Stimulated activated CD8-positive, alpha-beta memory T cell treated with anti-CD3 and anti-CD28 coated beads, Interleukin-15, amount 100 ng/mL, for 48 hours (primary cell): Measurements from ENCODE around the gene TMEM44.
"Not testable (repeated sequence)": the region's sequence is repeated elsewhere in the genome, so short reads cannot be mapped to it uniquely, and the experiment has no call there.

Experiments
- DNase-seq, 2 donors: peaks; one replicate each; pipeline ENCODE4 v3.0.0-alpha.2; 2020; ENCODE audit warnings: low read depth in 2 of 2

The TMEM44 gene

DNA sequence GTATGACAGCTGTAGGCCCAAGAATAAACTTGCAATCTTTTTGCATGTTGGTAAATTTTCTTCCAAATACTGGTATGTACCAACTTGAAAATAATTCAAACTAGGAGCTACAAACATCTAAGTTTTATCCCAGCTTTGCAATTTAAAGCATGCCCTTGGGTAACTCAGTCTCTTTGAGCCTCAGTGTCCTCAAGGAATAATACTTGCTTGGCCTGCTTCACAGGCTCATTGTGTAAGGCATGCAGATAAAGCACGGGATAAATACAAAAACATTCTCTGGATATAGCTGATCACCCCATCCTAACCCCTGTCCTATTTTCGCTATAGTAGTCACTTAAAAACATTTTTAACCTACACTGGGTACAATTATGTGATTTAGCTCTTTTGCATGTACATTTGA is 9.6 kb upstream of the TMEM44 start:
- no peak for DNase-seq

- peak in 1 of 2 donors; percentile 11 for DNase-seq
Measured at GRCh38 chr3:194640829-194641228, 7.6 kb upstream of the TMEM44 start.

DNA sequence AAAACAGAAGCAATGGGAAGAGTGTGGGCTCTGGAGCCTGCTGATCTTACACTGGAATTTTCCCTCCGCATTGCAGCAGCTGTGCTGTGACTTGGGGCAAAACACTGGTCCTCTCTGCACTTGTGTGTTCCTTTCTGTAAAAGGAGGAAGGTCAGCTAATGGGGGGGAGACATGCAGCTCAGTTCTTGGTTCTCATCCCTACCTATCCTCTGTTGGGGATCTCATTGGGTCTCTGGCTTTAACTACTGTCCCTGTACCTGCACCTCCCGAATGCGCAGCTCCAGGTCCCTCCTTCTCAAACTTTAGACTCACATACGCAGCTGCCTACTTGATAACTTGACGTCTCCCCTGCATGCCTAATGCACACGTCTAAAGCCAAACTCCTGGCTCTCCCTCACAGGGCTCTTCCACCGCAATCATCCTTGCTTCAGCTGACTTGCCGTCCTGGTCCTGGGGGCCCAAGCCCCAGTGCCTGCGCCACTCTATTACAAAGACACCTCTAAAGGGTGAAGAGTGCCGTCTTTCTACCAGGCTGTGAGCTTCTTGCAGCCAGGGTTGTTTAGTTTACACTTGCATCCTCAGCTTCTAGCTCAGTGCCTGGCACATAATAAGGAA is 5.9 kb upstream of the TMEM44 start:
- no peak for DNase-seq

DNA sequence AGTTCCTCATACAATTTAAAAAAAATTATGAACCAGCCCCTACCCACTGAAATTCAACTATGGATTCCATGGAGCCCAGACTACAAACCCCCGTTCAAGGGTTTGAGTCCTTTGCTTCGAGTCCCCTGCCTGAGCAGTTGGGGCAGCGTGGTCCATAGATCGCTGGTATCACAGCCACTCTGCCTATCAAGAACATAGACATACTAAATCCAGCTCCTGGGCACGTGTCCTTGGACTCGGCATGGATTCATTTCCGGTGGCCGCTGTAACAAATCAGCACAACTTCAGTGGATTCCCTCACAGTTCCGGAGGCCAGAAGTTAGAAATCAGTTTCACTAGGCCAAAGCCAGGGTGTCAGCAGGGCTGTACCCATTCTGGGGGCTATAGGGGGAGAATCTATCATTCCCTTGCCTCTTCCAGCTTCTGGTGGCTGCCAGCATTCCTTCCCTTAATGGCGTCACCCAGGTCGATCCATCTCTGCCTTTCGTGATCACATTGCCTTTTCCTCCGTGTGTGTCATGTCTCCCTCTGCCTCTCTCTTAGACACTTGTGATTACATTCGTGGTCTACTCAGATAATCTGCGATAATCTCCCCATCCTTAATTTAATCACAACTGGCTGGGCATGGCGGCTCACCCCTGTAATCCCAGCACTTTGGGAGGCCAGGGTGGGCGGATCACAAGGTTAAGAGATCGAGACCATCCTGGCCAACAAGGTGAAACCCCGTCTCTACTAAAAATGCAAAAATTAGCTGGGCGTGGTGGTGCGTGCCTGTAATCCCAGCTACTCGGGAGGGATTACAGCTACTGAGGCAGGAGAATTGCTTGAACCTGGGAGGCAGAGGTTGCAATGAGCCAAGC is 4.6 kb upstream of the TMEM44 start:
- no peak for DNase-seq

DNA sequence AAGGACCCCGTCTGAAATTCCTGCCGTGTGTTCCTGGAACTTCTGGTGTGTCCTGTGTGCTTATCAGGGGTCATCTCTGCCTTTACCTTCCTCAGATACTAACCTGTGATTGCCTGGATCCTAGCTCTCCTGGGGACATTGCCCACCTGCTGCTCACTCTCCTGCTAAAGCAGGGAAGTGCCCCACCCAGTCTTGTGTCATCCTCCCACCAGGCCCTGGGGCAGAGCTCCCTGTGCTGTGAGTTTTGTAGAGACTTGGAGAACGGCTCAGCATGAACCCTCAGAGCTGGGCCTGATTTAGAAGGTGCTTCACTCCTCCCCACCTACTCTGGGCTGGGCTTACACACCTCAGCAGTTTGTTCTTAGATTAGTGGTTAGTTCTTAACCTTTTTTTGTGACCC is 3.8 kb upstream of the TMEM44 start:
- no peak for DNase-seq

DNA sequence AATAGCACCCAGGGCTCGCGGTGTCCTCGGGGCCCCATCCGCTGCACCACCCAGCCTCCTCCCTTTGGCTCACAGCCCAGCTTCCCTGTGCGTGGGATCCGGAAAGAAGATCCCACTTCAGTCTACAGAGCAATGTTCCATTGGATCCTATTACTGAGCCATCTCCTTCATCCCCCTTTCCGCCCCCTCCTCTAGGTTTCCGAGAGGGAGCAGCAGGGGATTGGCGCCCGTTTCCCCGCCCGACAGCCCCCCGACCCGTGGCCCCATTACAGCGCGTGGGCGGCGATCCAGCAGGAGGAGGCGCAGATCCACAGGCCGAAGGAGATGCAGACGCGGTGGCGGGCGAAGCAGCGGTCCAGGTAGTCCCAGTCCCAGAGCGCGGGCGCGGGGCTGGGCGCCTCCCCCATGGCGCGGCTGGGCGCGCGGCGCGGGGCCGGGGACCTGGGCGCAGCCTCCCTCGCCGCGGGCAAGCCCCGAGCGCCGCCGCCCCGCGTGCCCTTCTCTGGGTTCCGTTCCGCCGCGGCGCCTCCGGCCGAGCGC is 340 bp downstream of the TMEM44 start:
- peak; percentile 4 to 10 for DNase-seq

- DNase-seq = no peak
Measured at GRCh38 chr3:194632226-194632808, 902 bp downstream of the TMEM44 start.

- DNase-seq = no peak
Measured at GRCh38 chr3:194631696-194632095, 1.5 kb downstream of the TMEM44 start.

DNA sequence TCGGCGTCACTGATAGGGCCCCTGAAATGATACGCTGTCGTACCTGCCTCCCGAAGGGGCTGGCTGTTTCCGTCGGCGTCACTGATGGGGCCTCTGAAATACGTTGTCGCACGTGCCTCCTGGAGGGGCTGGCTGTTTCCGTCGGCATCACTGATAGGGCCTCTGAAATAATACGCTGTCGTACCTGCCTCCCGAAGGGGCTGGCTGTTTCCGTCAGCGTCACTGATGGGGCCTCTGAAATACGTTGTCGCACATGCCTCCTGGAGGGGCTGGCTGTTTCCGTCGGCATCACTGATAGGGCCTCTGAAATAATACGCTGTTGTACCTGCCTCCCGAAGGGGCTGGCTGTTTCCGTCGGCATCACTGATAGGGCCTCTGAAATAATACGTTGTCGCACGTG is 2.5 kb downstream of the TMEM44 start:
- not testable (repeated sequence) for DNase-seq

DNA sequence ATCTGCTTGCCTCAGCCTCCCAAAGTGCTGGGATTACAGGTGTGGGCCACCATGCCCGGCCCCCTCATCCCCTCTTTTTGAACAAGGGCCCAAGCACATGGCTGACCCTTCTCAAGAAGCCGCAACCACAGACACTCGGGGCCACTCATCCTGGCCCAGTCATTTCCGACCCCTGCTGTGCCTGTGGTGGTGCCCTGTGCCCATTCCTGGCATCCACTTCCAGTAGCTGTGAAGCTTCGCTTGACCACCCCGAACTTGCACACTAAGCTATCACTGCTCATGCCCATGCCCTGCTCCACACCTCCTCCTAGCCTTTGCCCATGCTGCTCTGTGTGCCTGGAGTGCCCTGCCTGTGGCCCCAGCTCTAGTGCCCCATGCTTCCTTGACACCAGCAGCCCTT is 8.3 kb downstream of the TMEM44 start:
- no peak for DNase-seq

DNA sequence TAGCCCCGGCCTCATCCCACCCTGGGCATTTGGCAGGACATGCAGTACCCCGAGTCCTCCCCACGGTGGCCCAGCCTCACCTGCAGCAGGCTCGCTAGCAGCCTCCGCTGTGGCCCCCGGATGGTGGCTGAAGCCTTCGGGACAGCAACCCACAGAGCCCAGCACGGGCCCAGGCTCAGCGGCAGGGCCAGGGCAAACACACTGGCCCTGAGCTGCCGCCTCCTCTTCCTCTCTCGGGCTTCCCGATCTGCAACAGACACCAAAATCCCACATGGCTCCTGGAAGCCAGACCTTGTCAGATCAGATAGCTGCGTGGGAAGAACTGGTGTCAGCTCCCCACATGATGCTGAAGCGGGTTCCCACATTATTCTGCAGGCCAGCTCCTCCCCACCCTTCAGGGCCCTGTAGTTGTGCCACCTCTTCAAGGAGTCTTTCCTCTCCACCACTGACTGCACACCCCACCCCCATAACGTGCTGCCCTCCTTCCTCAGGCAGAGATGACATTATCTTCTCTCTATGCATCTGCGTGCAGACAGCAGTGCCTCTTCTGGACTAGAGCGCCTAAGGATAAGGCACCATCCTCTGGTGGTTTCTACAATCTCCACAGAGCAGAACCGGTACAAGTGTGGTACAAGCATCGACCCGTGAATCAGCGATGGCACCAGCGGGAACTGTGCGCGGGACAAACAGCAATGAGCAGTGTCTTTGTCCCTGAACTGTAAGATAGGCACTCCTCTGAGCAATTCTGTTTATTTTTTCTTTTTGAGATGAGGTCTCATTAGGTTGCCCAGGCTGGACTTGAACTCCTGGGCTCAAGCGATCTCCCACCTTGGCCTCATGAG is 9.5 kb downstream of the TMEM44 start:
- DNase-seq = no peak

GRCh38 chr3:194622621-194623340 is 10.4 kb downstream of the TMEM44 start:
- DNase-seq = no peak

DNA sequence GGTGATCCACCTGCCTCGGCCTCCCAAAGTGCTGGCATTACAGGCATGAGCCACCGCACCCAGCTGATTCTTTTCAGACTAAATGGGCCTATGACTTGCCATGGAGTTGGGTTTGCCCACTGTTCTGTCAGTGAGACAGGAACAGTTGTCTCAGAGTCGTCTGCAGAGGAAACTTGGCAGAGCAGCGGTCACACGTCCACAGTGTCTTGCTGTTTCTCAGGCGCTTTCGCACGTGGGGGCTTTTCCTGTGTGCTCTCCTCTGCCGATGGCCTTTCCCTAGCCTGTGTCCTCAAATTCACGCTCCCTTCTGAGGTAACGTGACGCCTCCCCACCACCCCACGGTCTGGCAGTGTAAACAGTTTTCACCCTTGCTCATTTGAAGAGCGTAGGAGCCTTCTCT is 11.3 kb downstream of the TMEM44 start:
- DNase-seq = no peak

DNA sequence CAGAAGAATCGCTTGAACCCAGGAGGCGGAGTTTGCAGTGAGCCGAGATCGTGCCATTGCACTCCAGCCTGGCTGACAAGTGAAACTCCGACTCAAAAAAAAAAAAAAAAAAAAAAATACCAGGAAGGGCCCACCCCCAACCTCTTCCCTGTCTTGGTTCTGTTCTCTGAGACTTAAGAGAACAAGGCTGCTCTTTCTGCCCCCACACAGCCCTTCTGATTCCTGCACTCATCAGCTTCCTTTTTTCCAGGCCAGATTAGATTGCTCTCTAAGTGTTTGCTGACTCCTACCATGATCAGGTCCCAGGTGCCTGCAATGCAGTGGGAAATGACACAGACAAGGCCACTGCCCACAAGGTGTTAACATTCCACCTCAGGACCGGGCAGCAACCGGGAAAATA is 13.0 kb downstream of the TMEM44 start:
- DNase-seq = no peak

DNA sequence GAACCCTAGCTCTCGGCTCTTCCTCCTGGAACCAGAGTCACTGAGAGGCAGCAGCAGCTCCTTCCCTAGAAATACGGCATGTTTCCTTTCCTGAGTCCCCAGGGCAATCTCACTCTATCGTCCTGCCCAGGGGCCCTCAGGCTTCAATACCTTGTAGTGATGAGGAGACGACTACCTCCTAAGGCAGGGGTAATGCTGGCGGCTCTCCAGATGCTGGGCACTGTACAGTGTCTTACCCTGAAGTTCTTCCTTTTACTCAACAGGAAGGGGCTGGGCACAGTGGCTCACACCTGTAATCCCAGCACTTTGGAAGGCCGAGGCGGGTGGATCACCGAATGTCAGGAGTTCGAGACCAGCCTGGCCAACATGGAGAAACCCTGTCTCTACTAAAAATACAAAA is 13.5 kb downstream of the TMEM44 start:
- DNase-seq = no peak

DNA sequence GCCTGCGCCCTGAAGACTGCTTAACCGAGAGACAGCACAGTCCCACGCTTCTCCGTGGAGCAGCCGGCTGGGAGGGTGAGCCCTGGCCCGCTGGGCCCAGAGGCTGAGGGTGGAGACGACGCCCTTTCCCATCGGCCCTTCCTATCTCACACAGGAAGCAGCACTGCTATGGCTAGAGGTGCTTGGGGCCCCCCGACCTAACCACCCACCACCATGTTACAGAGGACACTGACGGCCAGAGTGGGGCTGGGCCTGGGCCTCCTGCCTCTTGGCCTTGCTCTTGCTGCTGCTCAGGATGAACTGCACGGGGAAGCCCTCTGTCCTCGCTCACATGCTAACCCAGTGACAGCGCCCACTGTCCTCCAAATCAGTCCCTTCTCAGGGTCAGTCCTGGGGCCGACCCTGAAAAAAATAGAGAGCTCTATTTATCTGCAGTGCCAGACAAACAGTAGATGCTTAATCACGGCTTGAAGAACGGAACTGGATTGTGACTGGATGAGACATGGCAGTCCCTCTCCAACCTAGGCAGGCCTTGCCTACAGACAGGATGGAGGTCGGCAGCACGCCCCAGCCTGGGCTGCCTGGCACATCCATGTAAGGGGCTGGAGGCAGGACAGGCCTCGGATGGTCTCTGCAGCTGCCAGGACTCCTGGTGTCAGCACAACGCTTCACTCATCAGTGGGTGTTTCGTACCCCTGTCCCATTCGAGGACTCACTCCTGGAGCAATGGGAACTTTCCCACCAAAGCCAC is 14.2 kb downstream of the TMEM44 start:
- no peak for DNase-seq

DNA sequence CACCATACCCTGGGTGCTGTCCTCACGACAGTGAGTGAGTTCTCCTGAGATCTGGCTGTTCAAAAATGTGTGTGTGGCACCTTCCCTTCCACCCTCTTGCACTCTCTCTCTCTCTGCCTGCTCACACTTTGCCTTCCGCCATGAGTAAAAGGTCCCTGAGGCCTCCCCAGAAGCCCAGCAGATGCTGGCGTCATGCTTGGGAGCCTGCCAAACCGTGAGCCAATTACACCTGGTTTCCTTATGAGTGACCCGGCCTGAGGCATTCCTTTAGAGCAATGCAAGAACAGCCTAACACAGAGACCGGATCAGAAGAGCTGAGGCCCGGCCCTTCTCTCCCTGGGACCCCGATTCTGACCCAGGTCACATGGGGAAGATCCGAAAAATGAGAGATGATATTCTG is 15.4 kb downstream of the TMEM44 start:
- DNase-seq = no peak

GRCh38 chr3:194617143-194617671 is 16.0 kb downstream of the TMEM44 start:
- DNase-seq = no peak

DNA sequence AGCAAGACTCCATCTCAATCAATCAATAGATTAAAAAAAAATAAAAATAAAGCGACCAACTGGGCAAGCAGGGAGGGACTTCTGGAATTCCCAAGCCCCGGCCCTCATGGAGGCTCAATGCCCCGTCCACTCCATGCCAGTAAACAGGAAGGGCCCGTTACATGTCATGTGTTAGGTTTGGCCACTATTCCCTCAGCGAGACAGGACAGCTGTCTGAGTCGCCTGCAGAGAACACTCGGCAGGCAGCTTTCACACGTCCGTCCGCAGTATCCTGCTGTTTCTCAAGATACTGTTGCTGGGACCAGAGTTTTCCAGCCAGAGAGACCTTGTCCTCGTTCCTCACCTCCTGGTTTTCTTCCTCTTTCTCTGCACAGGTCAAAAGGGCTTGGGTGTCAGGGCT is 18.0 kb downstream of the TMEM44 start:
- DNase-seq = no peak

GRCh38 chr3:194612221-194612620 is 21.0 kb downstream of the TMEM44 start:
- DNase-seq = no peak
